Dermis microvascular lymphatic vessel endothelial cell (primary cell): ENCODE results near the gene GAREM1. TPM values are rescaled to one million over a fixed set of nuclear protein-coding genes. Genes with fewer than 3 reads are reported as not detected.
"Not testable (repeated sequence)": the region's sequence is repeated elsewhere in the genome, so short reads cannot be mapped to it uniquely, and the experiment has no call there.

Source experiments
- DNase-seq, 2 donors: peaks; one replicate each; pipeline versions ENCODE4 v3.0.0 to v3.0.0-alpha.2; 2010; ENCODE audit warnings: low read depth in 2 of 2
- total RNA-seq: library from RNA; depleted of rRNA; stranded (reverse); fragments of >200 nt; gene quantifications from 2 replicates; pipeline ENCODE4 v1.2.1, GENCODE V29; 2014

The GAREM1 gene
- total RNA-seq, 1 donor from 2014 or later: 0.26 TPM

DNA sequence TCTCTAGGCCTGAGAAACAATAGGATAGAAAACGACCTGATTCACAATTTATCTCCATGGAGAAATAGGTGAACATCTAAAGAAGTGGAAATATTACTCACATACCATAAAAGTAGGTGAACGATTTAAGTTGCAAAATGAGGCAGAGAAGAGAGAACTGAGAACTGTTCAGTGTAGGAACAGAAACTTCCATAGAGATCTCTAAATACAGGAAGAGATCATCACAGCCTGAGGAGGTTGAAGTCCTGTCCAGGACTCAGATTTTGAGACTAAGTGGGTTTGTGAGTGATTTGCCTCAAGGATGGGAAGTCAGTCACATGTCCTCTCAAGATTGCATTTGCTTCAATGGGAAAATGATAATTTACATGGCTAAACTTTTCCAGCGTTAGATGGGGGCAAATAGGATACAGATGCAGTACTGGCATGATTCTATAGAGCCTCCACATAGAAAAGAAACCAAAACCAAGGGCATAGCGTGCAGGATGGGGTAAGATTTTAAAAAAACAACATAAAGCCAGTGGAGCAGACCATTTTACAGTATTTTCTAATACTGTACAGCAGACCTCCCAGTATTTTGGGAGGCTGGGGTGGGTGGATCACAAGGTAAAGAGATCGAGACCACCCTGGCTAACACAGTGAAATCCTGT is 212.0 kb downstream of the GAREM1 start:
- no peak for DNase-seq

DNA sequence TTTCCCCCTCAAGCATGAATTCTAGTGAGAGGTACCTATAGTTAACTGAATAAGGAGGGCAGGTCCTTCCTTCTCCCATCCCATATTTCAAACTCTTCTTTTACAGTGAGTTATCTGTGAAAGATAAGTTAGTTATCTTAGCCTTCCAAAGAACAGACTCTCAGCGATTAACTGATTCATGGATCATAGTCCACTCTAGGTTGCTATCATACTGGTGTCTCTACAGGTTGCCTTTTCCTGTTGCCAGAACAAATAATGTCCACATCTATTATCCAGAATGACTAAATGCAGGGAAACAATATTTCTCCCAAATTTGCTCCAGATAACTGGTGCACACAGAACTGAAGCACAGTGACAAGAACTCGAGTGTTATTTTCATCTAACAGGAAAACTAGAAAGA is 212.5 kb downstream of the GAREM1 start:
- DNase-seq: no peak

GRCh38 chr18:32257084-32257785 is 213.4 kb downstream of the GAREM1 start:
- no peak for DNase-seq

- DNase-seq: no peak
These were observed 215.1 kb downstream of the GAREM1 start for GRCh38 chr18:32255570-32255969.

- no peak for DNase-seq
These were observed 218.4 kb downstream of the GAREM1 start for GRCh38 chr18:32252141-32252860.

GRCh38 chr18:32251466-32251865 is 219.2 kb downstream of the GAREM1 start:
- no peak for DNase-seq

DNA sequence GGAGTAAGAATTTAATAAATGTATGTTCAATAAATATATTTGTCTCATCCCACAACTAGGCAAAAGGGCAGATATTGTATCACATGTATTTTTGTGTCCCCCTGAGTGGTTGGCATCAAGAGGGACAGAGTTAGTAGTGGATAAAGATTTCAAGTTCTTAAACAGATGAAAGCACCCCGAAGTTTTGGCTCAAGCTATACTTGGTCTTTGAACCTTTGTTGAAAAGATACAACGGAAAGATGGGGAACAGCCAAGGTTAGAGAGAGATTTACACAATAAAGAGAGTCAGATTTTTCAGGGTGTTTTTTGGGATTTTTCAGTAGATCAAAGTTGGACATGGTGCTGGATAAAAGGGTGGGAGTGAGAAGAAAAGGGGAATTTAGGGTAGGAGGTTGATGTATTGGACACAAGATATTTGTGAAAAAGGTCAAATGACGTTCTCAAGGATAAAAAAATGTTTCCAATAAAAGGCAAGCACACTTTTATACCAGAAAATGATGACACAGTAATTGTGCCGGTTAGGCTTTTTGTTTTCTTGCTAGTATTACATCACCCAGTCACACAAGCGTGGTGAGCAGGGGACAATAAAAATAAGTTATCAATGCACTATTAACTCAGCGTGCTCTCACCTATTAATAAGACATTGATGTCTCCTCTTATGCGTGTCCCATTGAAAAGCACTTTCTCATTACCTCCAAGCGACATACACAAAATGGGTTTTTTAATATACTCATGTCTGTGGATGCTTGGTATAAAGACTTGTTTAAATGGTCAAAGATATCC is 221.3 kb downstream of the GAREM1 start:
- DNase-seq: no peak

DNA sequence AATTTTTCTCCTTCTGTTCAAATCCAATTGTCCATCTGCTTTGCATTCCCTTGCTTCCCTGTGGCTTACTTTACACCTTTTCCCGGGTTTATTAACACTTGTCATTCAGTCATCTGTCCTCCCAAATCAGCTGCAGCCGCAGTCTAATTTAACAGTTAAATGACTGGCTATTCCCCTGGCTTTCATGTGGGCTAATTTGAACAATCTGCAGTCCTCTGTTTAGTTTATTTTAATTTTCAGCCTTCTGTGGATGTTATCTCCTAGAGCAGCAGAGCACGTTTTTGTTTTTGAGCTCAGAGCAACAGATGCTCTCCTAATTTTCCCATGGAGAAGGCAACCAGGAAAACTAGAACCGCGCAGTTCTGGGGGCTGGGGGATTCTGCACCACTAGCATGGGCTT is 225.8 kb downstream of the GAREM1 start:
- DNase-seq: no peak

DNA sequence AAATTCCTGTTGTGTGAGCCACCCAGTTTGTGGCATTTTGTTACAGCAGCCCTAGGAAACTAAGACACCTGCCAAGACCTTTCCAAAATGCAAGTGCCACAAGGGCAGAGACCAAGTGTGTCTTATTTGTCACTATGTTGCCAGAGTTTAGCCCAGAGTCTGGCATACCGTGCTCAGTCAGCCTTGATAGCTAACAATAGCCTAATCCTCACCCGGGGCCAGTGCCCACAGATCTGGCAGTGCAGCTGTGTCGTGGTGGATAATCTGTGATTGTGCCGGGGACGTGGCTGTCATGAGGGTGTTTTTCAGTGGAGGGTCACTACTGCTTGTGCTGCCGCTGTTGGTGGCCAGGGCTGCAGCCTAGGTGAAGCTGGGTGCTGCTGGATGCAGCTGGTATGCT is 227.3 kb downstream of the GAREM1 start:
- DNase-seq: no peak

- no peak for DNase-seq
These were observed 228.3 kb downstream of the GAREM1 start for GRCh38 chr18:32242395-32242794.

DNA sequence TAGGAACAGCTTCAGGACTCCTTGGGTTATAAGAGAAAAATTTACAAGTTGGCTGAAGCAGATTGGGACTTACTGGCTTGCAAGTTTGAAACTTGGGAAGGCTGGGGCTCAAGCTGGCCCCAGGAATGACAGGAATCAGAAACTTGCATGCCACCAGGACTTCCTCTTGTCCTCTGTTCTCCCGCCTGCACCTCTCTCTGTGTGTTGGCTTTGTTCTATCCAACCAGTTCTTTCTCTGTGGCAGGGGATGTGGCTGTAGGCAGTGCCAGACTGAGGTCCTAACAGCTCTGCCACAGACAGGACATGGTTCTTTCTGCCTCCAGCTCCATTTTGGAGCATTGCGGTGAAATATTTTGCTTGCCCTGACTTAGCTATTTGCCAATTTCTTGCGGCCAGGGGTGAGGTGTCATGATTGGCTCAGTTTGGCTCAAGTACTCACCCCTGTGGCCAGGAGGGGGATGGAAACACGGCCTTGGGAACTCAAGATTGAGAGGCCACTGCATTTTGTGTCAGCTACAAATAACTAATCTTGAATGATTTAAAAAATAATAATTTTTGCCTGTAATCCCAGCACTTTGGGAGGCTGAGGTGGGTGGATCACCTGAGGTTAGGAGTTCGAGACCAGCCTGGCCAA is 231.9 kb downstream of the GAREM1 start:
- no peak for DNase-seq

GRCh38 chr18:32237049-32237448 is 233.6 kb downstream of the GAREM1 start:
- no peak for DNase-seq

- DNase-seq: not testable (repeated sequence)
These were observed 237.3 kb downstream of the GAREM1 start for GRCh38 chr18:32233348-32233747.

DNA sequence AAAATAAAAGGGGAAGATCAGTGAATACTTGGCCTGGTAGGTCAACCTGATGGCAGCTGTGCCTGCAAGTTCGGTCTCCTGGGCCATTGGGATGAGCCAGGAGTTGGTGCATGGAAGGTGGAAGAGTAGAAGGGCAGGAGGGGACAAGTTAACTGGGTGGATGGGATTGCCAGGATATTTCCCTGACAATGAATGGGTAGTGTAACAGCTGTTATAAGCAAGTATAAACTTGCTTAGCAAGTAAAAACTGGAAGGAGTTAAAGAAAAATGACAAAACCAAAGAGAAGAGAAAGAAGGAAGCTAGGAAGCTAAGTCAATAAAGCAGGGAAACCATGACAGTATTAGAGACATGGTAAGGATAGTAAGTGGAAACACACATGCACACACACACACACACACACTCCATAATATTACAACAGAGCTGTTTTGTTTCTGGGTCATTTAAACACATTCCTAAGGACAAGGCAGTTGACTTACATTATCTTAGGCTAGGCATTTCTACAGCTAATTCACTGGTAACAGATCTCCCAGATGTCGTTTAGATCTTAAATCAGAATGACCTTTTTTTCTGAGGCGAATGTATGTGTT is 251.2 kb downstream of the GAREM1 start:
- no peak for DNase-seq

- DNase-seq: no peak
These were observed 254.3 kb downstream of the GAREM1 start for GRCh38 chr18:32216390-32216789.

- DNase-seq: no peak
These were observed 257.0 kb downstream of the GAREM1 start for GRCh38 chr18:32213693-32214092.
